ENCODE measurements around the gene FAM50B.
A peak's percentile ranks its signal among the peaks of the same experiment; 100 is the strongest.

FAM50B gene

GRCh38 chr6:3848925-3849605, at the start of gene FAM50B:
TSS of gene FAM50B (plus strand) at chr6:3849373. CDS start at chr6:3849812, 439 bp downstream.
- peak within 1 kb of the TSS; percentile 45 for H3K4me3 ChIP-seq (ENCODE audit: low read depth, low read length)
- TF ChIP-seq CTCF (IDR thresholded peaks at IDR 0.05; ENCODE audit: low read depth, low read length, missing control alignments), result peak; percentile 72
- DNase-seq (ENCODE audit: low read depth), result peak; percentile 52

- no peak for DNase-seq (ENCODE audit: low read depth)
- TF ChIP-seq CTCF (IDR thresholded peaks at IDR 0.05; ENCODE audit: low read depth, low read length, missing control alignments), result no peak
- H3K4me3 ChIP-seq (ENCODE audit: low read depth, low read length), result no peak overlapping the region
Observed at GRCh38 chr6:3799719-3800118, 49.5 kb upstream of the FAM50B start.

GRCh38 chr6:3800850-3801591, 48.2 kb upstream of the FAM50B start:
- no peak for DNase-seq (ENCODE audit: low read depth)
- no peak for TF ChIP-seq CTCF (IDR thresholded peaks at IDR 0.05; ENCODE audit: low read depth, low read length, missing control alignments)
- no peak overlapping the region for H3K4me3 ChIP-seq (ENCODE audit: low read depth, low read length)

GRCh38 chr6:3801960-3802359, 47.2 kb upstream of the FAM50B start:
- no peak for TF ChIP-seq CTCF (IDR thresholded peaks at IDR 0.05; ENCODE audit: low read depth, low read length, missing control alignments)
- no peak for DNase-seq (ENCODE audit: low read depth)

GRCh38 chr6:3803627-3804468, 45.3 kb upstream of the FAM50B start:
- DNase-seq (ENCODE audit: low read depth), result no peak
- H3K4me3 ChIP-seq (ENCODE audit: low read depth, low read length), result no peak overlapping the region
- TF ChIP-seq CTCF (IDR thresholded peaks at IDR 0.05; ENCODE audit: low read depth, low read length, missing control alignments), result no peak

More at GRCh38 chr6:3801960-3802359, 47.2 kb upstream of the FAM50B start:
- H3K4me3 ChIP-seq (ENCODE audit: low read depth, low read length), result no peak overlapping the region

GRCh38 chr6:3804964-3805363, 44.2 kb upstream of the FAM50B start:
- no peak for DNase-seq (ENCODE audit: low read depth)
- no peak overlapping the region for H3K4me3 ChIP-seq (ENCODE audit: low read depth, low read length)
- no peak for TF ChIP-seq CTCF (IDR thresholded peaks at IDR 0.05; ENCODE audit: low read depth, low read length, missing control alignments)

All from GM12864 (cell line).